HG03571 (cell line): ENCODE data around the gene CERS1.
"Not testable (repeated sequence)": the region's sequence is repeated elsewhere in the genome, so short reads cannot be mapped to it uniquely, and the experiment has no call there.

Experiments used
- ATAC-seq: cut with Tn5 transposase; IDR thresholded peaks from one replicate; pipeline ENCODE4 v1.9.1; 2021; ENCODE audit not compliant: unreplicated experiment

CERS1 gene

DNA sequence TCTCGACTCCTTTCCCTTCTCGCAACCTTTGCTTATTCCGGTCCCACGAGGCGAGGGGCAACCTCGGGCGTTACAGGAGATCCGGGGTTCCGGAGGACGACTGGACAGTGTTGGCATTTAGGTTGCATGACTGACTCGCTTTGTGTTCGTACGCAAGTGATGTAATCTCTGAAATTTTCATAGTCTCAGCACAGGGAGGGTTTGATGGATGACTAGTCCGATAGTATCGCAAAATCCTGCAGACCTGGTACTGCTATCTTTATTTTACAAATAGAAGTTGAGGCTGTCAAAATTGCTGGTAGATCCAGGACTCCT lies 23.9 kb upstream of the CERS1 start:
- ATAC-seq, result no peak

DNA sequence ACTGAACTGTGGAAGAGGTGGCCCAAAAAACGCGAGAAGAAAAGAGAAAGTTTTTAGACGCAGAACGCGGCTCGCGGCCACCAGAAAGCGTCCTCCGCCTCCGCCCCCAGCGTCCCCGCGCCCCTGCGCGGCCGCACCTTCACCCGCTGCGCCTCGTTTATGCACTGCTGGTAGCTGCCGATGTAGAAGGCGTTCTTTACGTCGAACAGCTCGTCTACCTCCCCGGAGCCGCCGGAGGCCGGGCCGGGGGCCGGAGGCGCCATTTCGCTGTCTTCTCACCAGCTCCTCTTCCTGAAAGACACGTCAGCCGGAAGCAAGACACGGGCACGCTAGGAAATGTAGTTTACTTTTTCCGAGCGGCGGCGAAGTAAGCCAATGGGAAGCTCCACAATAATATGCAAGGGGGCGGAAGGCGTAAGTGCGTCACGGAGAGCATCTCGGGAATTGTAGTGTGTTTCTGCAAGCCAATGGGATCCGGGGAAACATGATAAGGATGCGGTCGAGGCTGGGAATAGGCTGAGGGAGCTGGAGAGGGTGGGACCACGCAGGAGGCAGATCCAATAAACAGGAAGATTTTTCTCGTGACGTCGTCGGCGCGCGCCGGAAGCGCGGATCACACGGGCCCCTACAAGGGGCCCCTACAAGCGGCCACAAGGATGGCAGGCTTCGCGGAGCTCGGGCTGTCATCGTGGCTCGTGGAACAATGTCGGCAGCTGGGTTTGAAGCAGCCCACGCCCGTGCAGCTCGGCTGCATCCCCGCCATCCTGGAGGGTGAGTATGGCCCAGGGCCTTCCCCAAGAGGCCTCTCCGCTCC lies 23.3 kb upstream of the CERS1 start, which contains the start of the genes COPE and DDX49:
TSS of gene COPE (minus strand) at position 302 of the 814 bp plus-strand sequence. CDS start at position 263, 39 bp downstream.
TSS of gene DDX49 (plus strand) at position 630 of the 814 bp plus-strand sequence. CDS start at position 657, 27 bp downstream.
- peak; percentile 75 for ATAC-seq

DNA sequence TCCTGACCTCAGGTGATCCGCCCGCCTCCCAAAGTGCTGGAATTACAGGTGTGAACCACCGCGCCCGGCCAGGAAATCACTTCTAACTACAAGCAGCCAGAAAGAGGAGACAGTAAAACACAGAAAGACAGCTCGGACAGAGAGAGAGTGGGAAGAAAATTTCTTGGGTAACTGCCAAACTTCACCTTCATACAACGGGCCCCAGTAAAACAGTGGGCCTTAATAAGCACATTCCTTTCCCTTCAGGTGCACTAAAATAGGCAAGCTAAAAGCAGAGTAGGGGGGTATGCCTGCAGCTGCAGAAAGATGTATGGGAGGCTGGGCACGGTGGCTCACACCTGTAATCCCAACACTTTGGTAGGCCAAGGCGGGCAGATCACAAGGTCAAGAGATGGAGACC lies 21.6 kb upstream of the CERS1 start:
- ATAC-seq, result not testable (repeated sequence)

DNA sequence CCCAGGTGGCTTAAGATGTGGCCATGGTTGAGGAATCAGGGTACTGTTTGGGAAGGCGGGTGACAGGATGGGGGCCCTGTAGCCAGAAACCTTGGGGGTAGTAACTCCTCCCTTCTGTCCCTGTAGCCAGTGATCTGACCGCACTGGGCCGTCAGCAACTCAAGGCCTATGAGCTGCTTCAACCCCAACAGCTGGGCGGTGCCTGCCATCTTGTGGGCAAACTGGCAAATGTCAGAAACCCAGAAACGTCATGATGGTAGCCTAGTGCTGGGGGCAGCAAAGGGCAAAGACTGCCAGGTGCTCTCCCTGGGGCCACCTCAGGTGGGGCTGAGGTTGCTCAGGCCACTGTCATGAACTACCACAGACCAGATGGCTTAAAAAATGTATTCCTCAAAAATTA lies 19.7 kb upstream of the CERS1 start:
- ATAC-seq, result no peak

DNA sequence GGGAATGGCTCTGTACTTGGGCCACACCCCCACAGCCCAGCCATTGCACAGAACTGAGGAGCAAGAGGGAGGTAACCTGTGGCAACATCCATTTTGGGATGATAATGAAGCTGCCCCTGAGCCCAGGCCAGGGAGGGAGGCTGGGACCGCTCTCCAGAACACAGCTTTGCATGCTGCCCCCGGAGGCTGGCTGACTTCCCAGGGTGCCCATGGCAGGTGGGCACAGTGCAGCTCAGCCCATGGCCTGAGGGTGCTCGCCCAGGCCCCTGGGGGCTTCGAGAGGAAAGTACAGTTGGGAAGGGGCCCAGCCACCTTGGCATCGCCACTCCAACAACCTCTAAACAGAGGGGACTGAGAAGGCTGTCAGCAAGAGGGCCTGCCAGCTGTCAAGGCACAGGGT lies 17.5 kb upstream of the CERS1 start:
- no peak for ATAC-seq

DNA sequence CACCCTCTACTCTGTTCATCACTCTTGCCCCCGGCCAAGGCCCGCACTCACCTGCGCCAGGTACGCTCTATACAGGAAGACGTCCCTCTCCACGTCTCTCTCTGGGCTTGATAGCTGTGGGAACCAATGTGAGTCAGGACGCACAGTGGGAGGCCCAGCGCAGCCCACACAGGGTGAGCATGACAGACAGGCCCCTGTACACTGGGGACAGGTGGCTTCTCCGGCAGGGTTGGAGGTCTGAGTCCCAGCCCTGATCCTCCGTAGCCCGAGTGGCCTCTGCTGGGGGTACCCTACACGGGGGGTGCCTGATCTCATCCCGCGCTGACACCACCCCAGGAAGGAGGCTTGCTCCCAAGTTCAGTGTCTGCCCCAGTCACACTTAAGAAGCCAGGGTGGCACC lies 17.0 kb upstream of the CERS1 start:
- ATAC-seq, result no peak

DNA sequence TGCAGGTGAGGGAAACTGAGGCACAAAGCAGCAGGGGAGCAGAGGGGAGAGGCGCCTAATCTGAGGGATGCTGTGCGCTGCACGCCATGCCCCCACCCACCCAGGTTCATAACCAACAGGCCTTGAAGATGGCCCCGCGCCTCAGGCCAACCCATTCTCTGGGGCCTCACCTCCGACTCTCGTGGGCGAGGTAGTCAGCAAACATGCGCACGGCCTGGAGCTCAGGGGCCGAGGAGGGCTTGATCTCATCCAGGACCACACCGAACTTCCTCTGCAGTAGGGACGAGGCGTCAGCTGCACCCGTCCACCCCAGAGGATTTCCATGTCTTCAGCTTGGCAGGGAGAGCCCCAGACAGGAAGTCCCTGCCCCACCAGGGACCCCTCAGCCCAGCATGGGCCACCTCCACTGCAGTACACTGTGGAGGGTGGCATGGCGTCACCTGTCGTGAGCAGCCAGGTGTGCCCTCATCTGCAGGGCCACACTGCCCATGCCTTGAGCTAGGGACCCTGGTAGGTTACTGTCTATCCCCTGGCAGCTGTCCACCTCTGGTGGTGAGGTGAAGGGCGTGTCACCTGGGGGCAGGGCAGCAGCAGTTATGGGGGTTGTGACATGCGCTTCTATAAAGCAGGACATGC lies 15.0 kb upstream of the CERS1 start:
- no peak for ATAC-seq

DNA sequence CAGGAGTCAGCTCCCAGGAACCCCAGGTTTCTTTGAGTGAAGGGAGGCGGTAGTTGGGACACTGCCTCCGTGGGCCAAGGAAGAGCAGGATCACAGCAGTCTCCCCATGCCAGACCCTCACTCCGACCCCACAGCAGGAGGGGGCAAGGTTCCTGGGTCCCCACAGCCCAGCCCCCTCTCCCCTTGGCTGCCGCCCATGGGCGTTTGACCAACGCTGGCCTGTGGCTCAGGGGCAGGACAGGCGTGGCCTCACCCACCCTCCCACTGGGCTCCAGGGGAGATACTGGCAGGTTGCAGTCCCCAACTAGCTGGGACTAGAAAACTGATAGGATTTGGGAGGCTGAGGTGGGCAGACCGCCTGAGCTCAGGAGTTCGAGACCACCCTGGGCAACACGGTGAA lies 14.1 kb upstream of the CERS1 start:
- no peak for ATAC-seq

DNA sequence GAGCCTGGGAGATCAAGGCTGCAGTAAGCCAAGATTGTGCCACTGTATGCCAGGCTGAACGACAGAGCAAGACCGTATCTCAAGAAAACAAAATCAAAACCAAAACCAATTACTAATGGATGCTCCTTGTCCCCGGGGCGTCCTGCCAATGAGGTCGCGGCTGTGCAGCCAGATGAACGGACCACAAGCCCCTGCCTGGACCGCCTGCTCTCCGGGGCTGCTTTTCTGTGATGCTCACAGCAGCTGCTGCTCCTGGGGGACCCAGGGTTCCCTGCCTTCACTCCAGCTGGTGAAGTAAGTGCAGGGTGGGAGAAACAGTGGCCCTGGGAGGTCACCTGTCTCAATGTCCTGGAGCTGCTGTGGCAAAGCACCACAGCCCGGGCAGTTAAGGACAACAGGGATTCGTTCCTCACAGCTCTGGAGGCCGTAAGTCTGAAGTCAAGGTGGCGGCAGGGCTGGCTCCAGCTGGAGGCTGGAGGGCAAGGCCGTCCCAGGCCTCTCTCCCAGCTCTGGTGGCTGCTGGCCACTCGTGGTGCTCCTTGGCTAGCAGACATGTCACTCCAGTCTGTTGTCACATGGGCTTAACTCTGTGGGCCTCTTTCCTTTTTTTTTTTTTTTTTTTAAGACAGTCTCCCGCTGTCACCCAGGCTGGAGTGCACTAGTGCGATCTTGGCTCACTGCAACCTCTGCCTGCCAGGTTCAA lies 13.1 kb upstream of the CERS1 start:
- no peak for ATAC-seq

DNA sequence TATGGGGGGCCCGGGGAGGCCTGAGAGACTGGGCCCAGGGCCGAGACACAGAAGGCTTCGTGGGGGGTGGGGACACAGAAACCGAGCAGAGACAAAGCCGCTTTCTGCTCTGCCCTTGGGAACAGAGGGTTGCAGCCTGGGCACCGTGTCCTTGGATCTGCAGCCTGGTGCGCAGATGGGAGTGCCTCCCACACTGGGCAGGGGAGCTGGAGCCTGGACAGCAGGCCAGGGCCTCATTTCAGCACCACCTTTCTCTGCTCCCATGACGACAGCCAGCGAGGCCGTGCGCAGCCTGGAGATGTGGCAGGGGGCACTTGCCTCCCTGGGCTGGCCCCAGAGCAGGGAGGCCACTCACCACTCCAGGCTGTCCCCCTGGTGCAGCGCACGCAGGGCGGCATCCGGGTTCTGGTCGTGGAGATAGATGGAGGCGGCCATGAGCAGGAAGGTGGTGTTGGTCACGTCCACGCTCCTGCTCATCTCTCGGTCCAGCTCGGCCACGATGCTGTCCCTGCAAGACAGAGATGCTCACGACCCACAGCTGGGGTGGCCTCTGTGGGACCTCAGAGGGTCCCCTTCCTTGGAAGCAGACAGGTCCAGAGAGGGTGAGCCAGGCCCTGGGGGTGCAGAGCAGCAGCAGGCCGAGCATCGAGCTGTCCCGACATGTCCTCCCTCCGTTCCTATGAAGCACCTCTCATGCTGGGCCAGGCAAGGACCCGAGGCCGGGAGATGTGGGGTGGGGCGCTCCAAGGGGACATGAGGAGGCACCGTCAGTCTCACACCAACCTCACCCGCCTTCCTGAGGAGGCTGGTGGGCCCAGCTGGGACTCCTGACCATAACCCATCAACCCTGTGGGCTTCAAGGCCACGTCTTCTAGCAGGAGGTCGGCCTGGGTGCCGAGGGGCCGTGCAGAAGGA lies 10.9 kb upstream of the CERS1 start:
- ATAC-seq, result no peak

DNA sequence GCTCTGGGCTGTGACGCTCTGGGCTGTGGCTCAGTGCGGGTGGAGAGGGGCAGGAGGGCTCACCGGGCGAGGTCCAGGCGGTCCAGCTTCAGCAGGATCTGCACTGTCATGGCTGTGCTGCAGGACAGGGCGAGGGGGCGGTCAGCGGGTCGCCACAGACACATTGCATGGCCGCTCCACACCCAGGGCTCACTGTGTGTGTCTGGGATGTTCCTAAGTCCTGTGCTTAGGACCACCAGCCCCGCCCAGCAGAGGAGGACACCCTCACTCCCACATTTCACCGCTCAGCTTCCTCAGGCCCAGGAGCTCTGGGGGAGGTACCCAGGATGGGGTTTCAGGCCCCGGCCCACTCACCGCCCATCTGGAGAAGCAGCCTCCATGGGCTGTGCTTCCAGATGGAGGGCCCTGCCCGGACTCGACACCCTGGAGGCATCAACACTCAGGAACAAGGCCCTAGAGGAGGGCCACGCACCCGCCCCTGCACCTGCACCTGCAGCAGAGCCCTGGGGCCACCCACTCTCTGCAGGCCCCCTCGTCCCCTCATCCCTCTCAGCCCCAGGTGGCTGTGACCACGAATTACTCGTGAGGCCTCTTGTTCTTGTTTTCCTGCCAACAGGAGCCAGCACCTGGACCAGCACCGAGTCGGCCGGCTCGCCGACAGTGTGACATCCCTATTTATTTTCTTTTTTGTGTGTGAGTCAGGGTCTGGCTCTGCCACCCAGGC lies 9.7 kb upstream of the CERS1 start:
- ATAC-seq, result no peak

DNA sequence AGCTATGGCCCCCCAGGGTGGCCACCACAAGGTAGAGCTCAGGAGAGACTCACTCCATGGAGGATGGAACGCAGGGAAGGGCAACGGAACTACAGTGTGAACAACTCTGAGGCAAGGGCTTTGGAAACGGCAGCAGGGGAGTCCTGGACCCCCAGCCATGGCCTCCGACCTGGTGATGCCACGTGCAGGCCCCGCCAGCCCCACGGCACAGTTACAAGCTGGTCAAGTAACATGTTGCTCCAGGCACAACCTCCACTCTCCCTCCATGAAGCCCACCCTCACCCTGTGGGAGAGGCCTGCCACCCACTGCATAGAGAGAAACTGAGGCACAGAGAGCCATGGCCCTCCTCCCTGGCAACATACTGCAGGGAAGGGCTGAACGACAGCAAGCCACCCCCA lies 9.1 kb upstream of the CERS1 start:
- ATAC-seq, result no peak

DNA sequence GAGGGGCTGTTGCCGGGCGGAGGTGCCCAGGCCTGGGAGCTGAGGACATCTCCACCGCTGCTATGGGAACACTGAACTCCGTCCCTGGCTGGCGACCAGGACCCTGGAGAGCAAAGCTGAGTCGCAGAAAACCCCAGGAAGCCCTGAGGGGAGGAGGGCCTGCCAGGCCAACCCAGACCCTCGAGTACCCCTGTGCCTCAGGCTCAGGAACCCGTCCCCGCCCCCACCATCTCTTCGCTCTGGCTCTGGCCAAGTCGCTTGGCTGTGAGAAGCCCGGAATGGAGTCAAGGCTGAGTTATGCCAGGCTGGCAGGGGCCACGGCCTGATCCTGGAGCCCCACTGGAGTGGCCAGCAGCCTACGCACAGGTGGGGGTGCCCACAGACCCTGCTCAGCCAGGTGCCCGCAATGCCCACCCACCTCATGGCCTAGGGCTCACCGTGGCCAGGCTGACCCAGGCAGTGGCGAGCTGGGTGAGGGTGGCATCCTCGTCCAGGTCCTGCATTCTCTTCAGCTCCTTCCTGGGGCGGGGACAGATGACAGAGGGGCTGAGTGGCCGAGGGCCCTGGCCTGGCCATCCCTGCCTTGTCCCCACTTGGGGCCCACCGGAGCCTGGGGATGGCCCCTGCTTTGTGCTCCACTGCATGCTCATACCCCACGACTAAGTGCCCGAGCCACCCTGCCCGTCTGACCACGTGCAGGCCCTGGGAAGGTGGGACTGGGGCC lies 8.5 kb upstream of the CERS1 start:
- ATAC-seq, result no peak

DNA sequence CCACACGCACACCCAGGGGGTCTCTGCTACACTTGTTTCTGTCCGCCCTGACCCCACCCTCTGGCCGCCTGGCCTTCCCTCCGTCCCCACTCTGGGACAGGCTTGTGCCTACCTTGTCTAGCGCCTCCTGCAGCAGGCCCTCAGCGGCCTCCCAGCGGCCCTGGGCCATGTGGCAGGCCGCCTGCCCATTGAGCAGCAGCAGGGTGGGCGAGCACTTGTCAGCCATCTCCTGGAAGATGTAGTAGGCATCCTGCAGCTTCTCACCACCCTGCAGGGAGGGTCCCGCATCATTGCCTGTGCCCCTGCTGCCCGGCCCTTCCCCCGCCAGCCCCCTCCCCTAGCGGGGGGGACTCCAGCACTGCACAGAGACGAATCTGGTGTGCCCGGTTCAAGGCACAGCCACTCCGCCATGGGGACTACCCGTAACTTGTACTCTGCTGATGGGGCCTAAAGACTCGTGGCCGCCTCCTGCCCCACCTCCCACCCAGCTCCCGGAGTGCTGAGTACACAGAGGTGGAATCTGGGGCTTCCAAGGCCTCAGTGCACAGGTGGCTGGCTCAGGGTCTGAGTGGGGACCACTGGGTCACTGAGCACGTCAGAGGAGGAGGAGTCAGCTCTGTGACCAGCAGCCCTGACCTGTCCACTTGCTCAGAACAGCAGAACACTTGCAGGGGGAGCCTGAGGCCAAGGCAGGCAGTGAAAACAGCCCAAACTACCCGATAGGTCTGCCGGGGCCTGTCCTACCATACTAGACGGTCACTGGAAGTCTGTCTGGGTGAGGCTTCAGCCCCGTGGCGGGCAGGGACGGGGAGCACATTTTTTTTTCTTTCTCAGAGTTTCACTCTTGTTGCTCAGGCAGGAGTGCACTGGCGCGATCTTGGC lies 7.4 kb upstream of the CERS1 start:
- no peak for ATAC-seq

DNA sequence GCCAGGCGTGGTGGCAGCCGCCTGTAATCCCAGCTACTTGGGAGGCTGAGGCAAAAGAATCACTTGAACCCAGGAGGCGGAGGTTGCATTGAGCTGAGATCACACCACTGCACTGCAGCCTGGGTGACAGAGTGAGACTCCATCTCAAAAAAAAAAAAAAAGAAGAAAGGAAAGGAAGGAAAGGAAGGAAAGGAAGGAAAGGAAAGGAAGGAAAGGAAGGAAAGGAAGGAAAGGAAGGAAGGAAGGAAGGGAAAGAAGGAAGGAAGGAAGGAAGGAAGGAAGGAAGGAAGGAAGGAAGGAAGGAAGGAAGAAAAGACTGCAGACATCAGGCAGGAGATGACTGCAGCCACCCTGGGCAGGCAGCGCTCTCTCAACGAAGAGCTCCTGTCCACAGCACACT lies 6.6 kb upstream of the CERS1 start:
- not testable (repeated sequence) for ATAC-seq

DNA sequence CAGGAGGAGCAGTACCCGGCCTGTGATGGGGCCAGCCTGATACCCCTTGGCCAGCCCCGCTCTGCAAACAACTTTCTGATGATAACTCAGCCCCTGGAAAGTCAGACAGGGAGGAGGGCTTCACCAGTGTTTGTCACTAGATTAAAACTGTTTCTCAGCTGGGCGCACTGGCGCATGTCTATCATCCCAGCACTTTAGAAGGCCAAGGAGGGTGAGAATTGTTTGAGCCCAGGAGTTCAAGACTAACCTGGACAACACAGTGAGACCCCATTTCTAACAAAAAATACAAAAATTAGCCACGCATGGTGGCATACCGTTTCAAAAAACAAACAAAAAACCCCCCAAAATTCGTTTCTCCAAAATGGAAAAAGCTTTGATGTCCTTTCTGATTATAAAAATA lies 5.5 kb upstream of the CERS1 start:
- no peak for ATAC-seq

DNA sequence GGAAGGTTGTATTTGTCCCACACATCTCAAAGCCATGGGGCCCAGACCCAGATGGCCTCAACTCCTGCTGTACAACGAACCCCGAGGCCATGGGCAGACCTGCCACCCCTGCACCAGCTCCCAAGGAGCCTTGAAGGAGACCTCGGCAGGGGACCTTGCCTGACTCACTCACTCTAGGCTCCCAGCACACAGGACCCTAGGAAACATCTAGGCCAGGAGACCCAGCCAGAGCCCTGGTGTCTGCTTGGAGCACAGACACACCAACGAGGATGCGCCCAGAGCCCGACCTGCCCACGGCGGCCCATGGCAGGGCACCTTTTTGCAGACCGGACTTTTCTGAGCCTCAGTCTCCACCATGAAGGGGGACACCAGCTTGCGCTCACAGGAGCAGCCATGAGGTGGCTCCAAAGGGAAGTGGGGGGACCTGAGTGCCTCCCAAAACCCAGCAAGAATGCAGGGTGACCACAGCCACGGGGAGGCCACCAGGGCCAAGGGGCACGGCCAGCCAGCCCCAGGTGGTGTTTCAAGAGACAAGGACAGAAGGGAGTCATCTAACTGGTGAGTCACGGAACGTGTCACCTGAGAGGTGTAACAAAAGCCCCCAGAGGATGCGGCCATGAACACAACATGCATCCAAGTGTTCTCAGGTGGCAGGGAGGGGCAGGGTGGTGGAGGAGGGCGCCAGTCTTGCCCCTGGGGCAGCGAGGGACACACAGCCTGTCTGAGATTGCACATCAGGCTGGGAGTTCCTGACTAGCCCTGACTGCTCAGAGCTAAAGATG lies 4.9 kb upstream of the CERS1 start:
- ATAC-seq, result no peak
